Fibroblast of villous mesenchyme (primary cell): ENCODE measurements around the gene CTNNA2. TPM values are rescaled to one million over a fixed set of nuclear protein-coding genes. Genes with fewer than 3 reads are reported as not detected.

Experiments
- DNase-seq: peaks from one replicate; pipeline ENCODE4 v3.0.0-alpha.2; 2010; ENCODE audit warnings: low read depth
- H3K4me3 ChIP-seq: 2 replicates; pipeline ENCODE4 v1.5.1; 2011; ENCODE audit warnings: low read depth, mild to moderate bottlenecking, low read length
- total RNA-seq: library from RNA; depleted of rRNA; stranded (reverse); fragments of >200 nt; gene quantifications from 2 replicates; pipeline ENCODE4 v1.2.3, GENCODE V29; 2012
- TF ChIP-seq, protein P1 (sequence below): IDR thresholded peaks from 2 replicates; pipeline ENCODE4 v1.5.1; 2012; ENCODE audit warnings: low read depth, mild to moderate bottlenecking, low read length; ENCODE audit not compliant: insufficient read depth

Gene CTNNA2
- total RNA-seq, 1 donor, result not detected

GRCh38 chr2:80054346-80054675 lies 541.5 kb downstream of the CTNNA2 start:
- no peak for DNase-seq
- H3K4me3 ChIP-seq, result no peak overlapping the region
- TF ChIP-seq, protein P1, sequence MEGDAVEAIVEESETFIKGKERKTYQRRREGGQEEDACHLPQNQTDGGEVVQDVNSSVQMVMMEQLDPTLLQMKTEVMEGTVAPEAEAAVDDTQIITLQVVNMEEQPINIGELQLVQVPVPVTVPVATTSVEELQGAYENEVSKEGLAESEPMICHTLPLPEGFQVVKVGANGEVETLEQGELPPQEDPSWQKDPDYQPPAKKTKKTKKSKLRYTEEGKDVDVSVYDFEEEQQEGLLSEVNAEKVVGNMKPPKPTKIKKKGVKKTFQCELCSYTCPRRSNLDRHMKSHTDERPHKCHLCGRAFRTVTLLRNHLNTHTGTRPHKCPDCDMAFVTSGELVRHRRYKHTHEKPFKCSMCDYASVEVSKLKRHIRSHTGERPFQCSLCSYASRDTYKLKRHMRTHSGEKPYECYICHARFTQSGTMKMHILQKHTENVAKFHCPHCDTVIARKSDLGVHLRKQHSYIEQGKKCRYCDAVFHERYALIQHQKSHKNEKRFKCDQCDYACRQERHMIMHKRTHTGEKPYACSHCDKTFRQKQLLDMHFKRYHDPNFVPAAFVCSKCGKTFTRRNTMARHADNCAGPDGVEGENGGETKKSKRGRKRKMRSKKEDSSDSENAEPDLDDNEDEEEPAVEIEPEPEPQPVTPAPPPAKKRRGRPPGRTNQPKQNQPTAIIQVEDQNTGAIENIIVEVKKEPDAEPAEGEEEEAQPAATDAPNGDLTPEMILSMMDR, result no peak

DNA sequence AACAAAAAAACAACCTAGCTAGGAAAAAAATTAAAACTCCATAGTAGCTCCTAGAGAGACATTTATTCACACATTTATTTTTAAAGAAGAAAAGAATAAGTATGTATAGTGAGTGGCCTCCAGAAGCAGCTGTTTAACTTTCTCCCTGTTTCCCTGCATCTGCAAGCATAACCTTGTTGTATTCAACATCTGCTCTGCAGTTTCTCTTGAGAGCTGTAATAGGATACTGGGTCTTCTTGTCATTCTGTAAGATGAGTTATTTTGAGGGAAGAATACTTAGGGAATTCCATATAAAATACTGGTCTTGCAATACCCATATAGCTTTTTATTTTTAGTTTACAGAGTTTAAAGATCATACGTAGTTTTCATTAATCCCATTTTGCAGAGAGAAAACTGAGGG lies 545.1 kb downstream of the CTNNA2 start:
- DNase-seq, result no peak
- TF ChIP-seq, protein P1, result no peak

GRCh38 chr2:80058562-80058961 lies 545.7 kb downstream of the CTNNA2 start:
- TF ChIP-seq, protein P1, result no peak
- no peak overlapping the region for H3K4me3 ChIP-seq
- DNase-seq, result no peak

More for the DNA sequence above, 545.1 kb downstream of the CTNNA2 start:
- no peak overlapping the region for H3K4me3 ChIP-seq

DNA sequence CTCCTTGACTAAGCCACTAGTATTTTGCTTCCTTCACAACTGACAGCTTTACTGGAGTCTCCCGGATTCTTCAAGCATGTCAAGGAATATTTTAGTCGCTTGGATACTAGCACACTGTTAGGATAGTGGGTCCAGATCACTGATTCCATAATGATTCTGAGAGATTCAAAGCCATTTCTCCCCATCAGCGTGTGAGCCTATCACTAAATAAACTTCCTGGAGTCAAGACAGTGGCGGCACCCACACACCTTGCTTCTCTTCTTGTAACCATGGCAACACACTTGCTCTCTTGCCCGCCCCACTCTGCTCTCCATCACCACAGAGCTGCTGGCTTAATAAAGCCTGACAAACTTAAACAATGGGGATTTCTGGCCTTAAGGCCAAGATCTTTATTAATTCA lies 546.6 kb downstream of the CTNNA2 start:
- H3K4me3 ChIP-seq, result no peak overlapping the region
- no peak for DNase-seq
- TF ChIP-seq, protein P1, result no peak

- no peak overlapping the region for H3K4me3 ChIP-seq
- TF ChIP-seq, protein P1, result no peak
- DNase-seq, result no peak
Measured at GRCh38 chr2:80061881-80062280, 549.0 kb downstream of the CTNNA2 start.

- H3K4me3 ChIP-seq, result no peak overlapping the region
- DNase-seq, result no peak
- TF ChIP-seq, protein P1, result no peak
Measured at GRCh38 chr2:80062298-80062697, 549.4 kb downstream of the CTNNA2 start.

- TF ChIP-seq, protein P1, result no peak
- DNase-seq, result no peak
- H3K4me3 ChIP-seq, result no peak overlapping the region
Measured at GRCh38 chr2:80068038-80068731, 555.3 kb downstream of the CTNNA2 start.
